ENCODE data around the gene TLX2. TPM values are rescaled to one million over a fixed set of nuclear protein-coding genes. Genes with fewer than 3 reads are reported as not detected.
"Not testable (repeated sequence)": the region's sequence is repeated elsewhere in the genome, so short reads cannot be mapped to it uniquely, and the experiment has no call there.

The TLX2 gene
- total and polyA plus RNA-seq, 5 experiments from 2014 or later = not detected

GRCh38 chr2:74560591-74560990 lies 46.3 kb downstream of the TLX2 start:
- no peaks in the 10 kb centered on the region for H3K36me3 Mint-ChIP-seq
- POLR2A ChIA-PET = no interaction called here
- H3K9me3 Mint-ChIP-seq = no peaks in the 10 kb centered on the region
- no peak overlapping the region for H3K4me3 Mint-ChIP-seq
- peaks cover 10 to 45% (median 37%) of the 10 kb centered on the region in 5 donors for H3K27me3 Mint-ChIP-seq
- DNase-seq = no peak
- no peak for ATAC-seq
- no peak overlapping the region for H3K27ac Mint-ChIP-seq
- H3K4me1 Mint-ChIP-seq = peaks cover 5 to 11% (median 10%) of the 10 kb centered on the region in 4 donors

- ATAC-seq, H3K4me1 Mint-ChIP-seq, H3K27ac Mint-ChIP-seq, H3K36me3 Mint-ChIP-seq, DNase-seq, H3K4me3 Mint-ChIP-seq, H3K9me3 Mint-ChIP-seq, POLR2A ChIA-PET: not testable (repeated sequence)
- peaks cover 10 to 45% (median 40%) of the 10 kb centered on the region in 5 donors for H3K27me3 Mint-ChIP-seq
Measured at GRCh38 chr2:74561022-74561421, 46.8 kb downstream of the TLX2 start.

- H3K27me3 Mint-ChIP-seq = peaks cover 12 to 45% (median 44%) of the 10 kb centered on the region in 5 donors
- ATAC-seq (no peak), DNase-seq (no peak)
- peak overlapping the region in 2 of 10 donors; percentile 1 to 31 for H3K27ac Mint-ChIP-seq
- H3K9me3 Mint-ChIP-seq = no peaks in the 10 kb centered on the region
- POLR2A ChIA-PET = no interaction called here
- H3K4me1 Mint-ChIP-seq = peaks cover under 1 to 4% (median 2%) of the 10 kb centered on the region in 4 donors
- H3K4me3 Mint-ChIP-seq = no peak overlapping the region
- H3K36me3 Mint-ChIP-seq = no peaks in the 10 kb centered on the region
Measured at GRCh38 chr2:74562126-74562775, 48.0 kb downstream of the TLX2 start.

- DNase-seq = no peak
- H3K4me3 Mint-ChIP-seq = no peak overlapping the region
- ATAC-seq = no peak
- no peaks in the 10 kb centered on the region for H3K9me3 Mint-ChIP-seq
- peaks cover 17 to 55% (median 52%) of the 10 kb centered on the region in 5 donors for H3K27me3 Mint-ChIP-seq
- H3K36me3 Mint-ChIP-seq = no peaks in the 10 kb centered on the region
- POLR2A ChIA-PET = no interaction called here
- peaks cover 0 to 4% (median 2%) of the 10 kb centered on the region in 4 donors for H3K4me1 Mint-ChIP-seq
- no peak overlapping the region for H3K27ac Mint-ChIP-seq
Measured at GRCh38 chr2:74564222-74564621, 50.0 kb downstream of the TLX2 start.

GRCh38 chr2:74566076-74566753 lies 52.0 kb downstream of the TLX2 start:
- POLR2A ChIA-PET = no interaction called here
- ATAC-seq (no peak), DNase-seq (no peak)
- Mint-ChIP-seq H3K27me3 (peaks cover 14 to 44% (median 41%) of the 10 kb centered on the region in 5 donors), H3K4me3 (no peak overlapping the region), H3K4me1 (peaks cover 0 to 4% (median 0%) of the 10 kb centered on the region in 4 donors), H3K9me3 (no peaks in the 10 kb centered on the region), H3K36me3 (no peaks in the 10 kb centered on the region), H3K27ac (peak overlapping the region in 1 of 10 donors; percentile 10)

GRCh38 chr2:74566754-74567085 lies 52.5 kb downstream of the TLX2 start:
- Mint-ChIP-seq H3K27me3 (peaks cover 13 to 39% (median 36%) of the 10 kb centered on the region in 5 donors), H3K9me3 (no peaks in the 10 kb centered on the region), H3K27ac (no peak overlapping the region), H3K4me1 (peaks cover 0 to 4% (median 0%) of the 10 kb centered on the region in 4 donors), H3K36me3 (no peaks in the 10 kb centered on the region), H3K4me3 (no peak overlapping the region)
- POLR2A ChIA-PET = interaction anchor here (0.8 kb wide), 1 partner anchor 11 kb away, joined by 3 read pairs; no protein-coding TSS in a partner anchor
- ATAC-seq = no peak
- no peak for DNase-seq

Other genes starting within 250 kb of the TLX2 start
- 10 to 100 TPM; 12.7 to 15.1 TPM for gene SLC4A5, start 171.0 kb upstream of the TLX2 start, total RNA-seq
- 1 to 10 TPM in 2 of 3 donors, under 1 TPM in 1; 0.46 to 1.5 (median 1.5) TPM for gene SLC4A5, start 171.0 kb upstream of the TLX2 start, polyA plus RNA-seq
- 100 to 1,000 TPM in 1 of 2 experiments, 10 to 100 TPM in 1; 97.5 to 108 TPM for gene DCTN1, start 134.1 kb upstream of the TLX2 start, total RNA-seq
- gene DCTN1, start 134.1 kb upstream of the TLX2 start, polyA plus RNA-seq = 10 to 100 TPM; 55.0 to 80.1 (median 68.7) TPM
- gene C2orf81, start 92.8 kb upstream of the TLX2 start, total RNA-seq = 1 to 10 TPM; 7.5 to 9.8 TPM
- 1 to 10 TPM; 3.2 to 5.3 (median 3.3) TPM for gene C2orf81, start 92.8 kb upstream of the TLX2 start, polyA plus RNA-seq
- gene WDR54, start 92.7 kb upstream of the TLX2 start, total RNA-seq = 10 to 100 TPM; 28.9 to 31.1 TPM
- 10 to 100 TPM; 43.9 to 65.1 (median 61.7) TPM for gene WDR54, start 92.7 kb upstream of the TLX2 start, polyA plus RNA-seq
- under 1 TPM in 1 of 2 experiments, not detected in 1; 0.47 TPM for gene RTKN, start 72.5 kb upstream of the TLX2 start, total RNA-seq
- gene RTKN, start 72.5 kb upstream of the TLX2 start, polyA plus RNA-seq = under 1 TPM; 0.09 to 0.54 (median 0.30) TPM
- 10 to 100 TPM; 93.6 to 93.8 TPM for gene INO80B, start 59.4 kb upstream of the TLX2 start, total RNA-seq
- 1 to 10 TPM; 8.1 to 9.4 (median 8.2) TPM for gene INO80B, start 59.4 kb upstream of the TLX2 start, polyA plus RNA-seq
- gene WBP1, start 56.0 kb upstream of the TLX2 start, total RNA-seq = 100 to 1,000 TPM; 121 to 122 TPM
- gene WBP1, start 56.0 kb upstream of the TLX2 start, polyA plus RNA-seq = 10 to 100 TPM; 32.4 to 38.3 (median 34.2) TPM
- gene MOGS, start 49.1 kb upstream of the TLX2 start, total RNA-seq = 10 to 100 TPM; 77.0 to 78.6 TPM
- gene MOGS, start 49.1 kb upstream of the TLX2 start, polyA plus RNA-seq = 10 to 100 TPM; 25.6 to 31.8 (median 29.8) TPM
- gene MRPL53, start 41.8 kb upstream of the TLX2 start, total RNA-seq = 10 to 100 TPM; 72.0 to 81.4 TPM
- 100 to 1,000 TPM; 148 to 171 (median 154) TPM for gene MRPL53, start 41.8 kb upstream of the TLX2 start, polyA plus RNA-seq
- 10 to 100 TPM; 61.4 to 67.4 TPM for gene CCDC142, start 31.5 kb upstream of the TLX2 start, total RNA-seq
- 10 to 100 TPM in 2 of 3 donors, 1 to 10 TPM in 1; 7.8 to 15.5 (median 14.6) TPM for gene CCDC142, start 31.5 kb upstream of the TLX2 start, polyA plus RNA-seq
- 10 to 100 TPM; 43.8 to 52.1 TPM for gene TTC31, start 31.4 kb upstream of the TLX2 start, total RNA-seq
- 10 to 100 TPM; 18.9 to 21.1 (median 21.1) TPM for gene TTC31, start 31.4 kb upstream of the TLX2 start, polyA plus RNA-seq
- gene LBX2, start 14.8 kb upstream of the TLX2 start, total RNA-seq = not detected
- gene LBX2, start 14.8 kb upstream of the TLX2 start, polyA plus RNA-seq = not detected
- gene PCGF1, start 6.8 kb upstream of the TLX2 start, total RNA-seq = 10 to 100 TPM; 33.1 to 34.6 TPM
- 10 to 100 TPM in 1 of 3 donors, 1 to 10 TPM in 2; 6.7 to 11.8 (median 7.3) TPM for gene PCGF1, start 6.8 kb upstream of the TLX2 start, polyA plus RNA-seq
- under 1 TPM; 0.36 to 0.81 TPM for gene DQX1, start 11.8 kb downstream of the TLX2 start, total RNA-seq
- not detected for gene DQX1, start 11.8 kb downstream of the TLX2 start, polyA plus RNA-seq
- gene AUP1, start 15.3 kb downstream of the TLX2 start, total RNA-seq = 100 to 1,000 TPM; 173 to 184 TPM
- 10 to 100 TPM; 79.5 to 88.9 (median 81.8) TPM for gene AUP1, start 15.3 kb downstream of the TLX2 start, polyA plus RNA-seq
- 10 to 100 TPM; 38.6 to 44.5 TPM for gene HTRA2, start 15.5 kb downstream of the TLX2 start, total RNA-seq
- 10 to 100 TPM; 21.3 to 24.5 (median 24.5) TPM for gene HTRA2, start 15.5 kb downstream of the TLX2 start, polyA plus RNA-seq
- gene LOXL3, start 39.5 kb downstream of the TLX2 start, total RNA-seq = under 1 TPM in 1 of 2 experiments, not detected in 1; 0.22 TPM
- gene LOXL3, start 39.5 kb downstream of the TLX2 start, polyA plus RNA-seq = under 1 TPM; 0.06 to 0.15 (median 0.06) TPM
- gene DOK1, start 40.3 kb downstream of the TLX2 start, total RNA-seq = 10 to 100 TPM; 21.0 to 23.1 TPM
- gene DOK1, start 40.3 kb downstream of the TLX2 start, polyA plus RNA-seq = 10 to 100 TPM; 11.8 to 18.8 (median 15.9) TPM
- gene M1AP, start 133.9 kb downstream of the TLX2 start, total RNA-seq = not detected
- under 1 TPM in 1 of 3 donors, not detected in 2; 0.10 TPM for gene M1AP, start 133.9 kb downstream of the TLX2 start, polyA plus RNA-seq
- gene SEMA4F, start 139.8 kb downstream of the TLX2 start, total RNA-seq = 10 to 100 TPM; 16.5 to 18.9 TPM
- 1 to 10 TPM; 5.6 to 8.3 (median 7.5) TPM for gene SEMA4F, start 139.8 kb downstream of the TLX2 start, polyA plus RNA-seq